ENCODE results near the gene SLC35F3.

DNA sequence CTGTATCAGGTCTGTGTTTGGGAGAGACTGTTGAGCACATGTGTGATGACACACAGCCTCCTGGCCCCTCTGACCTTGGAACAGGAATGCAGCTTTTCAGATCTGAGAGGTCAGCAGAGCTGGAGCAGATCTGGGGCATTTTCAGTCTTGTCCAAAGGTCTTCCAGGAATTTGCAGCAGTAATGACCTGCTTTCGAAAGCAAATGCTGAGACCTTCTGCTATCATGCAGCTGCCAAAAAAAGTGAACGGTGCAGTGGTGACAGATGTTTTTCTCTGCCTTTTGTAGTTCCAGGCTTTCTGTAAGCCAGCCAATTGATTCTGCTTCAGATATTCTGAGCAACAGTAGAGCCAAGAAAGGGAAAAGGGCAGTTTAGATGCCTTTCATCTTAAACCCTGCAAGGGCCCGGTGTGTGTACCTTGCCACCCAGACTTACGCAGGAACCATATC lies 331.0 kb downstream of the SLC35F3 start:
- TF ChIP-seq JUND (IDR thresholded peaks at IDR 0.05) (no peak), GABPA (IDR thresholded peaks at IDR 0.05 in 1 of 2, conservative IDR thresholded peaks at IDR 0.05 in 1 of 2) (no peak)
- TF ChIP-seq, protein P1, sequence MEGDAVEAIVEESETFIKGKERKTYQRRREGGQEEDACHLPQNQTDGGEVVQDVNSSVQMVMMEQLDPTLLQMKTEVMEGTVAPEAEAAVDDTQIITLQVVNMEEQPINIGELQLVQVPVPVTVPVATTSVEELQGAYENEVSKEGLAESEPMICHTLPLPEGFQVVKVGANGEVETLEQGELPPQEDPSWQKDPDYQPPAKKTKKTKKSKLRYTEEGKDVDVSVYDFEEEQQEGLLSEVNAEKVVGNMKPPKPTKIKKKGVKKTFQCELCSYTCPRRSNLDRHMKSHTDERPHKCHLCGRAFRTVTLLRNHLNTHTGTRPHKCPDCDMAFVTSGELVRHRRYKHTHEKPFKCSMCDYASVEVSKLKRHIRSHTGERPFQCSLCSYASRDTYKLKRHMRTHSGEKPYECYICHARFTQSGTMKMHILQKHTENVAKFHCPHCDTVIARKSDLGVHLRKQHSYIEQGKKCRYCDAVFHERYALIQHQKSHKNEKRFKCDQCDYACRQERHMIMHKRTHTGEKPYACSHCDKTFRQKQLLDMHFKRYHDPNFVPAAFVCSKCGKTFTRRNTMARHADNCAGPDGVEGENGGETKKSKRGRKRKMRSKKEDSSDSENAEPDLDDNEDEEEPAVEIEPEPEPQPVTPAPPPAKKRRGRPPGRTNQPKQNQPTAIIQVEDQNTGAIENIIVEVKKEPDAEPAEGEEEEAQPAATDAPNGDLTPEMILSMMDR (IDR thresholded peaks at IDR 0.05; ENCODE audit: low read depth, low read length, missing input control), result no peak
